Activated naive CD4-positive, alpha-beta T cell treated with anti-CD3 and anti-CD28 coated beads, Interleukin-2, amount 50 U/mL, for 24 hours (primary cell): ENCODE results near the gene RALGPS1.

Source experiments
- H3K27ac Mint-ChIP-seq: one replicate; pipeline ENCODE4 v1.8.0; 2021; ENCODE audit warnings: mild to moderate bottlenecking, mixed read lengths
- H3K27me3 Mint-ChIP-seq: one replicate; pipeline ENCODE4 v1.8.0; 2021; ENCODE audit warnings: mixed read lengths
- H3K36me3 Mint-ChIP-seq: one replicate; pipeline ENCODE4 v1.8.0; 2021; ENCODE audit warnings: mixed read lengths
- H3K4me1 Mint-ChIP-seq: one replicate; pipeline ENCODE4 v1.8.0; 2021; ENCODE audit warnings: mixed read lengths
- H3K4me3 Mint-ChIP-seq: one replicate; pipeline ENCODE4 v1.8.0; 2021; ENCODE audit warnings: mild to moderate bottlenecking, mixed read lengths
- H3K9me3 Mint-ChIP-seq: one replicate; pipeline ENCODE4 v1.8.0; 2021; ENCODE audit warnings: mixed read lengths

The RALGPS1 gene

GRCh38 chr9:127105805-127106465 is 191.4 kb downstream of the RALGPS1 start:
- Mint-ChIP-seq H3K36me3 (no peaks in the 10 kb centered on the region), H3K27me3 (no peaks in the 10 kb centered on the region), H3K9me3 (no peaks in the 10 kb centered on the region), H3K4me3 (no peak overlapping the region), H3K4me1 (no peaks in the 10 kb centered on the region), H3K27ac (no peak overlapping the region)

DNA sequence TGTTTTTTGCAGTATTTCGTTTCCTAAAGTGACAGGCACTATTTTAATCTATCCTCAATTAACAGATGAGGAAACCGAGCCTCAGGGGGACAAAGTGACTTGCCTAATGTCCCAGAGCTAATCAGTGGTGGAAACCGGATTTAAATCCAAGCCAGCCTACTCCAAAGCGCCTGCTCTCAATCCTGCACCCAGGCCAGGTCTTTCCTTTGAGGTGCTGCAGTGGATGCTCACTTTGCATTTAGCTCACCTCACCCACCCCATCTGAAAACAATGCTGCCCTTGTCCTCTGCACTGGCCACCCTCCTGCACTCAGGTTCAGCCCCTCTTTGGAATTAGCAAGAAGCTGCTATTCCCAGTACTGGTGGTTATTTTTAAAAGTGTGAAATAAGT is 191.9 kb downstream of the RALGPS1 start:
- Mint-ChIP-seq H3K4me1 (no peaks in the 10 kb centered on the region), H3K27ac (no peak overlapping the region), H3K4me3 (no peak overlapping the region), H3K27me3 (no peaks in the 10 kb centered on the region), H3K36me3 (no peaks in the 10 kb centered on the region), H3K9me3 (no peaks in the 10 kb centered on the region)

DNA sequence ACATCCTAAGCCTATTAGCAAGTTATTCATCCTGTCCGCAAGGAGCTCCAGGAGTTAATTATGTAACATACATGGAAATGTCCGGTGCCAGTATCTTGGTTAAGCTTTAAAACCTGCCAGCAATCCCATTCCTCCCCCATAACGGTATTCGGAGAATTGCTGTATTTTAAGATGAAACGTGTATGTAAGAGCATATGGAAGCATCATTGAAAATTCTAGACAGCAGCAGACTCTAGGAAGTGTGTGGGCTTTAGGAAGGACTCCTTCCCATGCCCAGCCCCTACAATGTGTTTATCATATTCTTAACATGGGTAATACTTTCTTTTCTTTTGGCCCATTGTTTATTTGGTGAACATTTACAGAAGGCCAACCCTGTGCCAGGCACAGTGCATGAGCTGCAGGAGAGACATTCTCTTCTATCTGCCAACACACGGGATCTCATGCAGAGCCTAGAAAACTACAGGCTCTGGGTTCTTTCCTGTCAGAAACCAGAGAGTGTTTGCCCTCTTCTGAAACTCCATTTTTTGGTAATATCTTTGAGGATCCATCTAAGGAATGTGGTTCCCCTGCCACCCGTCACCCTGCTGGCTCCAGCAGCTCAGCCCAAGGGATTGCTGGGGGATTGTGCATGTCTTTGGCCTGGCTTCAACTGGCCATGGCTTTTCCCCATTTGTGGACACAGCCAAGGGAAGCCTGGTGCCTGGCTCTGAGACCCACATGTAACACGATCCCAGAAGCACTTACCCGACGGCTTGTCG is 192.8 kb downstream of the RALGPS1 start:
- H3K4me1 Mint-ChIP-seq: no peaks in the 10 kb centered on the region
- H3K36me3 Mint-ChIP-seq: no peaks in the 10 kb centered on the region
- H3K4me3 Mint-ChIP-seq: no peak overlapping the region
- H3K9me3 Mint-ChIP-seq: no peaks in the 10 kb centered on the region
- no peak overlapping the region for H3K27ac Mint-ChIP-seq
- H3K27me3 Mint-ChIP-seq: no peaks in the 10 kb centered on the region

DNA sequence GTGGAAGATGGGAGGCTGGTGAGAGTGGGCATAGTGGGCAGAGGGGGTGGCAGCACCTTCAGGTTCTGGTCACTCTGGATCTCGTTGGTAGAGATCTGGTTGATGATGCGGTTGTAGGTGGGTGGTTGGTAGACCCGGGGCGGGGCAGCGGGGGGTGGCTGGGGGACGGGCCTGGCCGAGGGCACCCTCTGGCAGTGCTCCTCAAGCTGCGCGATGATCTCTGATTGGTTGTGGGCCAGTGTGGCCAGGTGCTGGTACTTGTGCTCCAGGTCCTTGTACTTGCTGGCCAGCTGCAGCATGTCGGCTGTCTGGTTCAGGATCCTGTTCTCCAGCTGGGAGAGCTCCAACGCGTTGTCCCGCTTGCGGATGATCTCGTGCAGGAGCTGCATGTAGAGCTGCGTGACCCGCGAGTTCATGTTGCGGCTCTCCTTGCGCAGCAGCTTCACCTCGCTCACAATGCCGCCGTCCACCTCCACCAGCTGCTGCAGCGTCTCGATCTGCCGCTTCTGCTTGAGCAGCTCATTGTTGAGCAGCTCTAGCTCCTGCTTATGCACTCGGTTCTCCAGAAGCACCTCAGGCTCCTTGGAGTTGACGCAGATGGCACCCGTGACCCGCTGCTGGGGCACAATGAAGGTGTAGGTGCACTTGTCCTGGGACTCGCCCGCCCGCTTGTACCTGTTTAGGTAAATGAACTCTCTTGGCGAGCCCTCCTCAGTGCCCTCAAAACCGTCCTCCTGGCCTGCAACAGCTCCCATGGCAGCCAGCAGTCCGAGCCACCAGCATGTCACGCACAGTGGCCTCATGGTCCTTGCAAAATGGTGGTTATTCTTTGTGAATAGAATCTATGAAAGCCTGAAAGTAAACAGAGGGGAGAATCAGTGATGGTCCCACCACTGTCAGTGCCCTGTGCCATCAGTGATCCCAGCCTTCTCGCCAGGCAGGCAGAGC is 193.6 kb downstream of the RALGPS1 start:
- Mint-ChIP-seq H3K27ac (no peak overlapping the region), H3K27me3 (no peaks in the 10 kb centered on the region), H3K4me1 (no peaks in the 10 kb centered on the region), H3K4me3 (no peak overlapping the region), H3K36me3 (no peaks in the 10 kb centered on the region), H3K9me3 (no peaks in the 10 kb centered on the region)

GRCh38 chr9:127109212-127109711 is 194.7 kb downstream of the RALGPS1 start:
- no peaks in the 10 kb centered on the region for H3K27me3 Mint-ChIP-seq
- H3K4me3 Mint-ChIP-seq: no peak overlapping the region
- H3K36me3 Mint-ChIP-seq: no peaks in the 10 kb centered on the region
- H3K9me3 Mint-ChIP-seq: no peaks in the 10 kb centered on the region
- no peak overlapping the region for H3K27ac Mint-ChIP-seq
- H3K4me1 Mint-ChIP-seq: no peaks in the 10 kb centered on the region

DNA sequence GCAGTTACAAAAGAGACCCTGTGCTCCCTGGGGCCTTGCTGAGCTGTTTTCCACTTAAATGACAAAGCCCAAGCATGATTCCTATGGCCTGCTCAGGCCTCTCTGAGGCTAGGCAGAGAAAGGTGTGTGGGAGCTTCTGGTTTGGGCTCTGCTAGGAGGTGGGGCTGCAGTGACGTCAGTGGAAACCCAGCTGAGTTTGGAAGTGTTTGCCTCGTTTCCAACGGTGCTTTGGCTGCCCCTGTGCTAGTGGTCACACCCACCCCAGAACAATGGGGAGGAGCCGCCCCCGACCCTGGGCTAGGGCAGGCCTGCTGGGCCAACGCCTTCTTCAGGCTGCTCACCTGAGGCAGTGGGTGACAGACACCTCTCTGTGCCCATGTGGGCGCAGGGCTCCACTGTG is 197.5 kb downstream of the RALGPS1 start:
- H3K27me3 Mint-ChIP-seq: no peaks in the 10 kb centered on the region
- H3K4me3 Mint-ChIP-seq: no peak overlapping the region
- H3K4me1 Mint-ChIP-seq: peaks cover 4% of the 10 kb centered on the region
- H3K27ac Mint-ChIP-seq: no peak overlapping the region
- H3K9me3 Mint-ChIP-seq: no peaks in the 10 kb centered on the region
- no peaks in the 10 kb centered on the region for H3K36me3 Mint-ChIP-seq

- Mint-ChIP-seq H3K27me3 (no peaks in the 10 kb centered on the region), H3K4me3 (no peak overlapping the region), H3K36me3 (peaks cover 1% of the 10 kb centered on the region), H3K4me1 (peaks cover 4% of the 10 kb centered on the region), H3K27ac (no peak overlapping the region), H3K9me3 (no peaks in the 10 kb centered on the region)
These were observed 198.2 kb downstream of the RALGPS1 start for GRCh38 chr9:127112735-127113161.

GRCh38 chr9:127113191-127113972 is 198.8 kb downstream of the RALGPS1 start:
- Mint-ChIP-seq H3K4me3 (no peak overlapping the region), H3K4me1 (peaks cover 4% of the 10 kb centered on the region), H3K27ac (no peak overlapping the region), H3K36me3 (peaks cover 1% of the 10 kb centered on the region), H3K9me3 (no peaks in the 10 kb centered on the region), H3K27me3 (no peaks in the 10 kb centered on the region)

DNA sequence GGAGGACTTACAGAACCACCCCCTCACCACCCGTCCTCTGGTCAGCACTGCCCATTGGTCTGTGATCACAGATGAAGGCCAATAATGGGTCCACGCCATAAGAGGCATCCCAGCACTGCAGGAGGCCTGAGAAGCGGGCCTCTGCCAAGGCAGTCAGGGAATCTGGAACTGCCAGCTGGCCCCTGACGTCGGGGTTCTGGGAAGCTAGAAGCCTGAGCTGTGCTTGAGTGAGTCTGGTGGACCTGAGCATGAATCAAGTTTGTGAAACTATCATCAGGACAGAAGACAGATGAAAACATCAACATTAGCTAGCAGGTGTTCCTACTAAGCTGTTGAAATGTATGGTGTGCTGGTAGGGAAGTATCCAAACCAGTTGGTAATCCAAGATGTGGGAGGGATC is 200.0 kb downstream of the RALGPS1 start:
- Mint-ChIP-seq H3K9me3 (no peaks in the 10 kb centered on the region), H3K27me3 (no peaks in the 10 kb centered on the region), H3K36me3 (peaks cover 1% of the 10 kb centered on the region), H3K27ac (no peak overlapping the region), H3K4me1 (peaks cover 4% of the 10 kb centered on the region), H3K4me3 (no peak overlapping the region)

DNA sequence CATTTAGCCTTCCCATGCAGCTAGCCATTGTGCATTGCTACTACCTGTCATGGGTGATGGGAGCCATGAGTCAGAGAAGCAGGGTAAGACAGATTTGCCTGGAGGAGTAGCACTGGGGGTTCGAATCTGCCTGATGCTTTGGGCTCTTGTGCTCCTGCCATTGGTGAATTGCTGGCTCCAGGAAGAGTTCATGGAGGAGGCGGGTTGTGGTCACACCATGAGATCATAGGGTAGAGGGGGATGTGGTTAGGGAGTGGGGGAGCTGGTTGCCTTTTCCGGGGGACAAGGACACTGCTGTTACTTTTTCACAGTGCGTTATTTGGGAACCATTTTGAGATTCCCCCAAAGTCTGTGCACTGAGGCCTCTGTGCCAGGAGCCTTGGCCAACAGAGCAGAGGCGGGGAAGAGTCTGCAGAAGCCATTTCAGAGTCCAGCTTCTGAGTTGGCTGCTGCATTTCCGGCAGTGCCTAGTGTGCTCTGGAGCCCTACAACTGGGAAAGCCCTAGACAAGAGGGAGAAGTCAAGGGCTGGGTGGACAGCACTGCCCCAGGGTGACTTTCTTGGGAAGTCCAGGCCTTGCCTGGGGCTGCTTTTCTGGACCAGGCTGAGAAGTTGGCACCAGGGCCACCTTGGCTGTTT is 201.6 kb downstream of the RALGPS1 start:
- Mint-ChIP-seq H3K36me3 (peaks cover 1% of the 10 kb centered on the region), H3K27me3 (peaks cover 5% of the 10 kb centered on the region), H3K4me1 (peaks cover 5% of the 10 kb centered on the region), H3K27ac (no peak overlapping the region), H3K9me3 (no peaks in the 10 kb centered on the region), H3K4me3 (no peak overlapping the region)

- Mint-ChIP-seq H3K9me3 (no peaks in the 10 kb centered on the region), H3K27ac (no peak overlapping the region), H3K4me3 (no peak overlapping the region), H3K4me1 (peaks cover 7% of the 10 kb centered on the region), H3K27me3 (peaks cover 6% of the 10 kb centered on the region), H3K36me3 (peaks cover 1% of the 10 kb centered on the region)
These were observed 202.4 kb downstream of the RALGPS1 start for GRCh38 chr9:127116957-127117356.

DNA sequence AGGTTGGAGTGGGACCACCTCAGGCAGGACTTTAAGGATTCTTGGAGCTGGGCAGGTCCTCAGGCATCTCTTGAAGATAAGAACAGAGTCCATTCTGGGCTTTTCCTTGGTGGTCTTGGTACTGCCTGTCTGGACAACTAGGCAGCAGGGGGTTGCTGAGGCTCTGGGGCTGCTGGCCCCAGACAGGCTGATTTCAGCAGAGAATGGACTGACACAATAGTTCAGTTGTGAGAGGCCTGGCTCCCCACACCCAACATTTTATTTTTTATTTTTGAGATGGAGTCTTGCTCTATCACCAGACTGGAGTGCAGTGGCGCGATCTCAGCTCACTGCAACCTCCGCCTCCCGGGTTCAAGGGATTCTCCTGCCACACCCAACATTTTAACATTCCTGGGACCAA is 203.2 kb downstream of the RALGPS1 start:
- Mint-ChIP-seq H3K27ac (no peak overlapping the region), H3K36me3 (peaks cover 1% of the 10 kb centered on the region), H3K9me3 (no peaks in the 10 kb centered on the region), H3K4me3 (no peak overlapping the region), H3K27me3 (peaks cover 6% of the 10 kb centered on the region), H3K4me1 (peaks cover 7% of the 10 kb centered on the region)

- H3K27ac Mint-ChIP-seq: no peak overlapping the region
- H3K9me3 Mint-ChIP-seq: no peaks in the 10 kb centered on the region
- peaks cover 6% of the 10 kb centered on the region for H3K27me3 Mint-ChIP-seq
- H3K4me1 Mint-ChIP-seq: peaks cover 7% of the 10 kb centered on the region
- no peak overlapping the region for H3K4me3 Mint-ChIP-seq
- H3K36me3 Mint-ChIP-seq: peaks cover 1% of the 10 kb centered on the region
These were observed 204.2 kb downstream of the RALGPS1 start for GRCh38 chr9:127118597-127119319.

DNA sequence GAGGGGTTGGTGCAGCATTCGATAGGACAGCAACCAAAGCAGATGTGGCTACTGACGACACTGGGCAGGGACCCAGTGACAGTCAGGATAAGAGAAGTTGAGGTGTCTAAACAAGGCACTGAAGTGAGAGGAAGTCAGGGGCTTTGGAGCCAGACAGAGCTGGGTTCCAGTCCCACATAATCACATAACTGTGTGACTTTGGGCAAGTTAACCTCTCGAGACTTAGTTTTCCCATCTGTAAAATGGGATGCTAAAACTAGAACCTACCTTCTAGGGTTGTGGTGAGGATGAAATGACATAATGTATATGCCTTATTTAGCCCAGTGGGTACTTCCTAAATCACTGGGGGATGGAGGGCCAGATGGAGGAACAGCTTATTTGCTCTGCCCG is 204.7 kb downstream of the RALGPS1 start:
- peaks cover 6% of the 10 kb centered on the region for H3K27me3 Mint-ChIP-seq
- no peak overlapping the region for H3K27ac Mint-ChIP-seq

More for the DNA sequence above, 204.7 kb downstream of the RALGPS1 start:
- Mint-ChIP-seq H3K36me3 (peaks cover 1% of the 10 kb centered on the region), H3K4me3 (no peak overlapping the region), H3K9me3 (no peaks in the 10 kb centered on the region), H3K4me1 (peaks cover 7% of the 10 kb centered on the region)
